Left lung (tissue), 10 donors: ENCODE results near the gene CSRP2. TPM values are rescaled to one million over a fixed set of nuclear protein-coding genes. Genes with fewer than 3 reads are reported as not detected.

ENCODE experiments used
- ATAC-seq: fragments of 200-7000 bp; cut with Tn5 transposase; one replicate; pipeline ENCODE4 v1.9.1; 2020; ENCODE audit warnings: moderate library complexity
- DNase-seq, 4 donors: peaks; one replicate each; pipeline ENCODE4 v3.0.0-alpha.2; 2013 to 2020
- H3K27ac ChIP-seq, 2 donors: fragments of 200-600 bp; sonication (generic) in 1 of 2; one replicate each; pipeline versions ENCODE4 v1.5.0 to v1.8.0; 2020 to 2021
- H3K27me3 ChIP-seq, 2 donors: fragments of 200-600 bp; sonication (generic) in 1 of 2; one replicate each; pipeline versions ENCODE4 v1.5.0 to v1.8.0; 2020 to 2021
- H3K36me3 ChIP-seq, 2 donors: fragments of 200-600 bp; sonication (generic) in 1 of 2; one replicate each; pipeline versions ENCODE4 v1.5.0 to v1.8.0; 2020 to 2021
- H3K4me1 ChIP-seq, 2 donors: fragments of 200-600 bp; one replicate each; pipeline ENCODE4 v1.8.0; 2021
- H3K4me3 ChIP-seq, 2 donors: fragments of 200-600 bp; sonication (generic) in 1 of 2; one replicate each; pipeline versions ENCODE4 v1.5.0 to v1.8.0; 2020 to 2021; ENCODE audit warnings: mild to moderate bottlenecking in 1 of 2
- H3K9me3 ChIP-seq, 2 donors: fragments of 200-600 bp; sonication (generic) in 1 of 2; one replicate each; pipeline versions ENCODE4 v1.5.0 to v1.8.0; 2020 to 2021
- intact Hi-C, 2 donors: fragments of 100-400 bp; cut with DNase I; formaldehyde crosslinking; loops; one replicate each; pipeline versions ENCODE4 v1.11.2 to v1.14.2; 2022
- polyA plus RNA-seq, 6 donors: library from polyadenylated mRNA; unstranded; fragments of 120-200 nt; gene quantifications; one replicate each; pipeline ENCODE4 v1.2.1, GENCODE V29; 2013; ENCODE audit not compliant: insufficient read length in 6 of 6
- total RNA-seq, 2 donors: library from RNA; stranded (reverse); fragmentation: NEBNext Ultra II Directional; extraction: Animal tissue kit (Norgen Biotek cat#: 25700); gene quantifications; one replicate each; pipeline ENCODE4 v1.2.1, GENCODE V29; 2021
- TF ChIP-seq, protein P1 (sequence below), 2 donors: fragments of 200-600 bp; sonication (generic) in 1 of 2; IDR thresholded peaks; one replicate each; pipeline versions ENCODE4 v1.5.0 to v1.8.0; 2021; ENCODE audit warnings: antibody characterized with exemption in 2 of 2
- donor health status: DM: no; HTN: yes; CAD: no.
- donor health status: DM: no; HTN: no; CAD: no.

CSRP2 gene
- total and polyA plus RNA-seq, 8 donors, result 21.0 to 28.9 (median 24.0) TPM

DNA sequence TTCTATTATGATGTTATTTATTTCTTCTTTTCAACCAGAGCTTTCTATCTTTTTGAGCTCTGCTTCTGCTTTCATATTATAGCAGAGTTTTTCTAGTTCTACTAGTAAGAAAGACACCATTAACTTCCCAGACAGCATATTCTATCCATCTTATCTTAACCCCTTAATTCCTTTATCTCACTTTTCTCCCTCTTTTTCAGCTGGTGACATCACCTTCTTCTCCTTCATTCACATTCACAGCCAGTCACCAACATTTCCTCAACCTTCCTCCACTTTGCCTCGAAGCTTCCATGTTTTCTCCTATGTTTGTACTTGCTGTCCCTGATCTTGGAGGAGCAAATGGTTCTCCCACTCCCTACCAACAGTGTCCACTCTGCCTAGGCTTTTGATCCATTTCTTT, 3.5 kb upstream of the CSRP2 start:
- Histone ChIP-seq H3K27ac (no peak overlapping the region), H3K4me1 (peaks cover 0 to 17% of the 10 kb centered on the region in 2 donors), H3K36me3 (no peaks in the 10 kb centered on the region), H3K4me3 (no peak overlapping the region), H3K9me3 (no peaks in the 10 kb centered on the region), H3K27me3 (peaks cover 0 to 34% of the 10 kb centered on the region in 2 donors)
- intact Hi-C loops, result no loop called here
- TF ChIP-seq, protein P1, sequence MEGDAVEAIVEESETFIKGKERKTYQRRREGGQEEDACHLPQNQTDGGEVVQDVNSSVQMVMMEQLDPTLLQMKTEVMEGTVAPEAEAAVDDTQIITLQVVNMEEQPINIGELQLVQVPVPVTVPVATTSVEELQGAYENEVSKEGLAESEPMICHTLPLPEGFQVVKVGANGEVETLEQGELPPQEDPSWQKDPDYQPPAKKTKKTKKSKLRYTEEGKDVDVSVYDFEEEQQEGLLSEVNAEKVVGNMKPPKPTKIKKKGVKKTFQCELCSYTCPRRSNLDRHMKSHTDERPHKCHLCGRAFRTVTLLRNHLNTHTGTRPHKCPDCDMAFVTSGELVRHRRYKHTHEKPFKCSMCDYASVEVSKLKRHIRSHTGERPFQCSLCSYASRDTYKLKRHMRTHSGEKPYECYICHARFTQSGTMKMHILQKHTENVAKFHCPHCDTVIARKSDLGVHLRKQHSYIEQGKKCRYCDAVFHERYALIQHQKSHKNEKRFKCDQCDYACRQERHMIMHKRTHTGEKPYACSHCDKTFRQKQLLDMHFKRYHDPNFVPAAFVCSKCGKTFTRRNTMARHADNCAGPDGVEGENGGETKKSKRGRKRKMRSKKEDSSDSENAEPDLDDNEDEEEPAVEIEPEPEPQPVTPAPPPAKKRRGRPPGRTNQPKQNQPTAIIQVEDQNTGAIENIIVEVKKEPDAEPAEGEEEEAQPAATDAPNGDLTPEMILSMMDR (IDR thresholded peaks at IDR 0.05), result no peak
- DNase-seq, result no peak
- ATAC-seq, result no peak

DNA sequence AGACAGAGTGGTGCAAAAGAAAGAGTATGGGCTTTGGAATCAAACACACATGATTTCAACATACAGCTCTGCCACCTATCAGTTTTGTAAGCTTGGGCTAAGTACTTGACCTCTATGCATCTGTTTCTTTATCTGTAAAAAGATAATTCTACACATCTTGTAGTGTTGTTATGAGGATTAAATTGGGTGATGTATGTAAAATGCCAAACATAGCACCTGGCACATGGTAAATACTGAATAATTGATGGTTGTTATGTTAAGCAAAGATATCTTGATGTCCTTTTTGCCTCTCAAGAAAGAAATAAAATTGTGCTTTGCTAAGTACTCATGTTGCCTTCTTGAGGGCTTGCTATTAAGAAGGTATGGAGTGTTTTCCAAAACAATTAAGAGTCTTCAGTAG, 2.3 kb upstream of the CSRP2 start:
- Histone ChIP-seq H3K9me3 (no peaks in the 10 kb centered on the region), H3K27me3 (peaks cover 0 to 46% of the 10 kb centered on the region in 2 donors)

DNA sequence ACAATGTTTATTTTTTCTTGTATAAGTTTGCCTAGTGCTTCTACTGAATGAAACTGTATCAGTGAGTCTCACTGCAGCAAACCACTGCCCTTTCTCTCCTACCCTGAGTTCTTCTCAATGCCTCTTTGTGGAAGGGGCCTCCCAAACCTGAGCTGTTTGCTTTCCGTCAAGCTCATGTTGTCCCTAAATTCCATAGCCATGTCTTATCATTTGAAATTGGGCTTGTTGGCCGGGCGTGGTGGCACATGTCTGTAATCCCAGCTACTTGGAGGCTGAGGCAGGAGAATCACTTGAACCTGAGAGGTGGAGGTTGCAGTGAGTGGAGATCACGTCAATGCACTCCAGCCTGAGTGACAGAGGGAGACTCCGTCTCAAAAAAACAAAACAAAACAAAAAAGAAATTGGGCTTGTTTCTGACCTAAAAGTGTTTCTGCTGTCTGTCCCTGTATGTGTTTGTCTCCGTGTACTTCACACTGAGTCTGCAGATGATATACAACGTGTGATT, 1.8 kb upstream of the CSRP2 start:
- H3K4me3 ChIP-seq, result no peak overlapping the region
- intact Hi-C loops, result no loop called here
- H3K27ac ChIP-seq, result no peak overlapping the region
- H3K36me3 ChIP-seq, result no peaks in the 10 kb centered on the region
- no peaks in the 10 kb centered on the region for H3K9me3 ChIP-seq
- peaks cover 0 to 17% of the 10 kb centered on the region in 2 donors for H3K4me1 ChIP-seq
- ATAC-seq, result no peak
- no peak for DNase-seq
- TF ChIP-seq, protein P1 (IDR thresholded peaks at IDR 0.05), result no peak
- peaks cover 0 to 46% of the 10 kb centered on the region in 2 donors for H3K27me3 ChIP-seq

More for the DNA sequence above, 2.3 kb upstream of the CSRP2 start:
- TF ChIP-seq, protein P1 (IDR thresholded peaks at IDR 0.05), result no peak
- DNase-seq (no peak), ATAC-seq (no peak)
- H3K36me3 ChIP-seq, result no peaks in the 10 kb centered on the region
- intact Hi-C loops, result no loop called here
- no peak overlapping the region for H3K27ac ChIP-seq
- H3K4me3 ChIP-seq, result no peak overlapping the region
- peaks cover 0 to 17% of the 10 kb centered on the region in 2 donors for H3K4me1 ChIP-seq

DNA sequence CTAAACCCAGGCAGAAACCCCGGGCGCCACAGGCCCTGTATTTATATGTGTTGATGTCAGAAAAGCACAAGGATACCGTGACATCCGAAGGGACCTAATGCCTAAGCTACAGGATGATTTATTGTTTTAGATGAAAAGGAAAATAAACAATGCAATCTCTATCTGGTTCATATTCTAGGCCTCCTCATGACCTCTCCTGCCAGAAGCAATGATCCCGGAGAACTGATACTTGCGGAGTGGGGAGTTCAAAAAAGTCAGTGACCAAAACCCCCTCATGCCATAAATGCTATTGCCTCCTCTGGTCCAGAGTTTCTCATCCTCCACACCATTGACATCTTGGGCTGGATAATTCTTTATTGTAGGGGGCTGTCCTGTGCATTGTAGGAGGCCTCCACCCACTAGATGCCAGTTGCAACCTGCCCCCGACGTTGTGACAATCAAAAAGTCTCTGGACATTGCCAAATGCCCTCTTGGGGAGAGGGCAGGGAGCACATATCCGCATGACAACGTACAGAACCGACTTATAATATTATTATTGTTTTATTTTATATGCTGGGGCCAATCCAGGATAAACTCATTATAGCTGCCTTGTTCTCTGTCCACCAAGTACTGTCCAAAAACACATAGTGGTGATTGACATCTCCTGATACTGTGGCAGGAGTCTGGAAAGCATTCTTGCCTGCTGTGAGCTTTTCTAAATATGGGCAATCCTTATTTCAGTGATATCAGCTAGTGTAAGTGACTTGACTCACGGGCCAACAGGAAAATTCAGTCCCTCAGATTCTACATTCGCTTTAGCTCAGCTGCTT, 1.1 kb upstream of the CSRP2 start:
- TF ChIP-seq, protein P1 (IDR thresholded peaks at IDR 0.05), result peak in 1 of 2 donors; percentile 20
- DNase-seq, result peak in 1 of 4 donors; percentile 25
- Histone ChIP-seq H3K4me1 (peaks cover 0 to 17% of the 10 kb centered on the region in 2 donors), H3K27ac (peak overlapping the region; percentile 84 to 85), H3K36me3 (no peaks in the 10 kb centered on the region), H3K9me3 (no peaks in the 10 kb centered on the region), H3K4me3 (peak overlapping the region; percentile 52 to 68), H3K27me3 (peaks cover 0 to 46% of the 10 kb centered on the region in 2 donors)
- intact Hi-C loops, result no loop called here
- no peak for ATAC-seq
